ENCODE measurements around the gene CDH13.

- TF ChIP-seq CTCF (IDR thresholded peaks at IDR 0.05; ENCODE audit: control extremely low read depth in 1 of 3, insufficient read depth in 1 of 3, low read depth in 1 of 3, low read length in 3 of 3), result no peak
- no peak for TF ChIP-seq CHD1 (IDR thresholded peaks at IDR 0.05; ENCODE audit: low read depth, low read length)
- no peak for TF ChIP-seq MAFK (IDR thresholded peaks at IDR 0.05; ENCODE audit: low read depth, low read length)
- no peak for TF ChIP-seq USF2 (IDR thresholded peaks at IDR 0.05; ENCODE audit: low read length)
- no peak for TF ChIP-seq POLR2A (IDR thresholded peaks at IDR 0.05; ENCODE audit: control extremely low read depth in 1 of 2, low read depth in 2 of 2, low read length in 2 of 2)
- TF ChIP-seq TAF1 (IDR thresholded peaks at IDR 0.05; ENCODE audit: low read depth, low read length), result no peak
- no peak for TF ChIP-seq TAF7 (optimal IDR thresholded peaks at IDR 0.05; ENCODE audit: borderline replicate concordance, low read depth, low read length)
- no peak for TF ChIP-seq ZNF274 (IDR thresholded peaks at IDR 0.05; ENCODE audit: borderline replicate concordance, extremely low read depth, low read length)
- no peak for TF ChIP-seq SP4 (IDR thresholded peaks at IDR 0.05; ENCODE audit: low read length)
- TF ChIP-seq NRF1 (IDR thresholded peaks at IDR 0.05; ENCODE audit: low read depth, low read length), result no peak
- TF ChIP-seq CHD7 (IDR thresholded peaks at IDR 0.05; ENCODE audit: insufficient replicate concordance, low read length), result no peak
These were observed 424.7 kb downstream of the CDH13 start for GRCh38 chr16:83051451-83051850.
